ENCODE data around the gene KCTD2. TPM values are rescaled to one million over a fixed set of nuclear protein-coding genes. Genes with fewer than 3 reads are reported as not detected.

The KCTD2 gene
- total and polyA plus RNA-seq, 9 of the 15 experiments (the other 6 are each of a cell fraction or from before 2014, with no cell fraction given), result 1.7 to 32.9 (median 15.8) TPM

- WGBS (ENCODE audit: insufficient coverage, low coverage, missing lambda C conversion rate), result 56% methylated on average over 17 of the region's 22 CpGs
- DNase-seq (ENCODE audit: extremely low read depth in 1 of 4, low spot score in 3 of 4), result no peak
- peaks cover 9% of the 10 kb centered on the region; the same call in 2 of the 3 replicates for H3K36me3 ChIP-seq (ENCODE audit: control insufficient read depth, insufficient read depth, low read length)
- no peak overlapping the region for H3K27ac ChIP-seq (ENCODE audit: extremely low read depth, low read depth, low read length)
- no peaks in the 10 kb centered on the region for H3K9me1 ChIP-seq (ENCODE audit: control insufficient read depth, insufficient read depth, low read length)
- FAIRE-seq, result no peak
- H3K4me3 ChIP-seq, result peak overlapping the region; percentile 71
- CTCF ChIA-PET (ENCODE audit: low intra/inter-chr PET ratio), result no interaction called here
- intact Hi-C loops (cut with micrococcal nuclease), result loop anchor here (5.0 kb wide), 1 partner anchor 37 kb away; no protein-coding TSS in a partner anchor
- peak overlapping the region; percentile 98 for H3K4me2 ChIP-seq (ENCODE audit: insufficient read depth, low read length)
- in situ Hi-C loops (cut with MboI), result no loop called here
- peak overlapping the region; percentile 94 for H2AFZ ChIP-seq (ENCODE audit: low read depth, low read length)
- no peaks in the 10 kb centered on the region for H3K9me3 ChIP-seq (replicated peaks; ENCODE audit: control insufficient read depth, insufficient read depth, low read depth, low read length)
- peak overlapping the region; percentile 84 to 99; a peak in 3 of 4 replicates for H3K9ac ChIP-seq (ENCODE audit: insufficient read depth in 1 of 2, low read depth in 2 of 2, low read length in 2 of 2)
- H3K79me2 ChIP-seq (ENCODE audit: control insufficient read depth, insufficient read depth, low read length), result peaks cover 29% of the 10 kb centered on the region
- POLR2A ChIA-PET, result interaction anchor here (0.6 to 3.9 kb wide), 15 partner anchors 10 to 204 kb away, joined by 3 to 38 read pairs (median 3); no protein-coding TSS in a partner anchor
- TF ChIP-seq SMAD1 (IDR thresholded peaks at IDR 0.05; ENCODE audit: low read depth, low read length, partially characterized antibody), result no peak
- 0 out of 2 replicates have a peak, but pooled peaks have one; percentile 32 for TF ChIP-seq MBD1 (CRISPR knock-in tag; IDR thresholded peaks at IDR 0.05)
- TF ChIP-seq, protein P1, sequence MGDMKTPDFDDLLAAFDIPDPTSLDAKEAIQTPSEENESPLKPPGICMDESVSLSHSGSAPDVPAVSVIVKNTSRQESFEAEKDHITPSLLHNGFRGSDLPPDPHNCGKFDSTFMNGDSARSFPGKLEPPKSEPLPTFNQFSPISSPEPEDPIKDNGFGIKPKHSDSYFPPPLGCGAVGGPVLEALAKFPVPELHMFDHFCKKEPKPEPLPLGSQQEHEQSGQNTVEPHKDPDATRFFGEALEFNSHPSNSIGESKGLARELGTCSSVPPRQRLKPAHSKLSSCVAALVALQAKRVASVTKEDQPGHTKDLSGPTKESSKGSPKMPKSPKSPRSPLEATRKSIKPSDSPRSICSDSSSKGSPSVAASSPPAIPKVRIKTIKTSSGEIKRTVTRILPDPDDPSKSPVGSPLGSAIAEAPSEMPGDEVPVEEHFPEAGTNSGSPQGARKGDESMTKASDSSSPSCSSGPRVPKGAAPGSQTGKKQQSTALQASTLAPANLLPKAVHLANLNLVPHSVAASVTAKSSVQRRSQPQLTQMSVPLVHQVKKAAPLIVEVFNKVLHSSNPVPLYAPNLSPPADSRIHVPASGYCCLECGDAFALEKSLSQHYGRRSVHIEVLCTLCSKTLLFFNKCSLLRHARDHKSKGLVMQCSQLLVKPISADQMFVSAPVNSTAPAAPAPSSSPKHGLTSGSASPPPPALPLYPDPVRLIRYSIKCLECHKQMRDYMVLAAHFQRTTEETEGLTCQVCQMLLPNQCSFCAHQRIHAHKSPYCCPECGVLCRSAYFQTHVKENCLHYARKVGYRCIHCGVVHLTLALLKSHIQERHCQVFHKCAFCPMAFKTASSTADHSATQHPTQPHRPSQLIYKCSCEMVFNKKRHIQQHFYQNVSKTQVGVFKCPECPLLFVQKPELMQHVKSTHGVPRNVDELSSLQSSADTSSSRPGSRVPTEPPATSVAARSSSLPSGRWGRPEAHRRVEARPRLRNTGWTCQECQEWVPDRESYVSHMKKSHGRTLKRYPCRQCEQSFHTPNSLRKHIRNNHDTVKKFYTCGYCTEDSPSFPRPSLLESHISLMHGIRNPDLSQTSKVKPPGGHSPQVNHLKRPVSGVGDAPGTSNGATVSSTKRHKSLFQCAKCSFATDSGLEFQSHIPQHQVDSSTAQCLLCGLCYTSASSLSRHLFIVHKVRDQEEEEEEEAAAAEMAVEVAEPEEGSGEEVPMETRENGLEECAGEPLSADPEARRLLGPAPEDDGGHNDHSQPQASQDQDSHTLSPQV (IDR thresholded peaks at IDR 0.05), result 0 out of 2 replicates have a peak, but pooled peaks have one; percentile 2
- TF ChIP-seq, protein P2, sequence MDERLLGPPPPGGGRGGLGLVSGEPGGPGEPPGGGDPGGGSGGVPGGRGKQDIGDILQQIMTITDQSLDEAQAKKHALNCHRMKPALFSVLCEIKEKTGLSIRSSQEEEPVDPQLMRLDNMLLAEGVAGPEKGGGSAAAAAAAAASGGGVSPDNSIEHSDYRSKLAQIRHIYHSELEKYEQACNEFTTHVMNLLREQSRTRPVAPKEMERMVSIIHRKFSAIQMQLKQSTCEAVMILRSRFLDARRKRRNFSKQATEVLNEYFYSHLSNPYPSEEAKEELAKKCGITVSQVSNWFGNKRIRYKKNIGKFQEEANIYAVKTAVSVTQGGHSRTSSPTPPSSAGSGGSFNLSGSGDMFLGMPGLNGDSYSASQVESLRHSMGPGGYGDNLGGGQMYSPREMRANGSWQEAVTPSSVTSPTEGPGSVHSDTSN (CRISPR knock-in tag; IDR thresholded peaks at IDR 0.05; ENCODE audit: low read depth), result no peak
- TF ChIP-seq, protein P2 (tag; conservative IDR thresholded peaks at IDR 0.05; ENCODE audit: low read depth), result no peak
- TF ChIP-seq MED1 (CRISPR knock-in tag; IDR thresholded peaks at IDR 0.05; ENCODE audit: borderline replicate concordance), result no peak
- no peak for TF ChIP-seq HIVEP1 (CRISPR knock-in tag; IDR thresholded peaks at IDR 0.05)
- no peak for TF ChIP-seq MAFG (tag; conservative IDR thresholded peaks at IDR 0.05)
- H4K20me1 ChIP-seq (replicated peaks; ENCODE audit: control insufficient read depth, insufficient read depth, low read length), result no peaks in the 10 kb centered on the region
- H3K27me3 ChIP-seq (ENCODE audit: control insufficient read depth in 2 of 2, insufficient read depth in 2 of 2, low read length in 2 of 2), result no peaks in the 10 kb centered on the region
- no TSS peak for BruUV-seq (replicated peaks)
- H3K4me1 ChIP-seq (replicated peaks in 1 of 2; ENCODE audit: control insufficient read depth in 2 of 2, insufficient read depth in 2 of 2, low read length in 2 of 2), result peaks cover 5 to 28% of the 10 kb centered on the region in 2 experiments; a peak in 4 of 5 replicates
- no peak for ATAC-seq
Measured at GRCh38 chr17:75109046-75109406, 62.0 kb downstream of the KCTD2 start.
